ENCODE measurements around the gene SMC1A. TPM values are rescaled to one million over a fixed set of nuclear protein-coding genes. Genes with fewer than 3 reads are reported as not detected.

Gene SMC1A
- total RNA-seq, 1 experiment from 2014 or later = 111 TPM

GRCh38 chrX:53441531-53442321 lies 19.3 kb upstream of the SMC1A start:
- no peaks in the 10 kb centered on the region for H3K36me3 ChIP-seq (ENCODE audit: control insufficient read depth, insufficient read depth, low read length)
- H3K9me3 ChIP-seq (ENCODE audit: control insufficient read depth, insufficient read depth, low read depth, low read length) = no peaks in the 10 kb centered on the region
- ATAC-seq (peak; percentile 90), DNase-seq (ENCODE audit: low read depth, low spot score) (no peak)
- intact Hi-C loops (cut with micrococcal nuclease; ENCODE audit: unreplicated experiment) = no loop called here
- ChIA-PET CTCF (no interaction called here), POLR2A (no interaction called here)
- peak overlapping the region; percentile 51 to 63 for H3K4me3 ChIP-seq (ENCODE audit: low read depth in 2 of 2, low read length in 2 of 2)
- H3K27me3 ChIP-seq (ENCODE audit: control insufficient read depth, insufficient read depth, low read length) = no peaks in the 10 kb centered on the region
- TF ChIP-seq POLR2AphosphoS5 (IDR thresholded peaks at IDR 0.05; ENCODE audit: low read depth, low read length) (peak; percentile 76; the same call in 1 of the 2 replicates), TCF7L2 (IDR thresholded peaks at IDR 0.05; ENCODE audit: low read depth, low read length) (no peak), CTCF (IDR thresholded peaks at IDR 0.05) (no peak)
- in situ Hi-C loops (cut with HindIII; ENCODE audit: low pct_unique_long_range_greater_than_20kb, low sequenced_read_pairs) = no loop called here
- H3K4me1 ChIP-seq (ENCODE audit: control insufficient read depth, insufficient read depth, low read length) = peaks cover 7% of the 10 kb centered on the region
- H3K27ac ChIP-seq (ENCODE audit: low read length) = peak overlapping the region; percentile 86
- BruUV-seq (replicated peaks) = no TSS peak

DNA sequence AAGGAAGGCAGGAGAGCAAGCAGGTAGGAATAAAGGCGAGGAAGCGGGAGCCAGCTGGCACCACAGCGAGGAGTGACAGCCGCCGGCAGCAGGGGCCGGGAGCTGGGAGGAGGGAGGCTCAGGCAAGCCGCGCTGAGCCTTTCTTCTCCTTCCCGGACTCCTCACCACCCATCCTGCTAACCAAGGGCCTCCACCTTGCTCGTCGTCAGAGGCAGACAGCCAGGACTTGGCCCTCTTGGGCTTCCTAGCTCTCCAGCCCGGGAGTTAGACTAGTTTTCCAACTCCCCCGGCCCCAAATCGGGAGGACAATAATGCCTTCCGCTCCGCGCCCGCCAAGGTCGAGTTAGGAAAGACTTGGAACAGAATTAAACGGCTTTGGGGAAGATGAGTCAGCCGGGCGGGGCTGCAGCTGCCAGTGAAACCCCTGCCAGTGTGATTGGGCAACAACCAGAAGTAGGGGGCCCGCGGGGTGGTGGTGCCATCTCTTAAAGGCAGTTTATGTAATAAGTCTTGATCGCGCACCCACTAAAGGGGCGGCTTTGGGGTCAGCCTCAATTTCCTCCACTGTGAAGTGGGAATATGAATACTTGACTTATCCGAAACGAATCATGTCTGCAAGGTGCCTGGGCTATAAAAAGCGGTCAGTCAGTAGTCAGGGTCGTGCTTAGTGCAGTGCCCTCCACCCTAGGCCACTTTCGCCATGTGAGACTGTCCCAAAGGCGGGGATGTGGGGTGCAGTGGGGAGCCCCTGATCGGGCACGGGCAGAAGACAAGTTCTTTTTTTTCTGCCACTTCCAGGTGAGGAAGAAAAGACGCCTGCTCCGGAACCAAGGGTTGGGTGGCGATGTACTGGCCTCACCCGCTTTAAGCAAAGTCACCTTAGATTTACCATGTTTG lies 18.4 kb upstream of the SMC1A start:
- ChIA-PET CTCF (no interaction called here), POLR2A (interaction anchor here (1.6 kb wide), 1 partner anchor 18 kb away, joined by 4 read pairs; the partner anchor contains the start of gene RIBC1)
- Histone ChIP-seq H3K4me1 (ENCODE audit: control insufficient read depth, insufficient read depth, low read length) (peaks cover 7% of the 10 kb centered on the region), H3K9me3 (ENCODE audit: control insufficient read depth, insufficient read depth, low read depth, low read length) (no peaks in the 10 kb centered on the region), H3K4me3 (ENCODE audit: low read depth in 2 of 2, low read length in 2 of 2) (peak overlapping the region; percentile 51 to 63), H3K36me3 (ENCODE audit: control insufficient read depth, insufficient read depth, low read length) (no peaks in the 10 kb centered on the region), H3K27ac (ENCODE audit: low read length) (peak overlapping the region; percentile 86), H3K27me3 (ENCODE audit: control insufficient read depth, insufficient read depth, low read length) (no peaks in the 10 kb centered on the region)
- intact Hi-C loops (cut with micrococcal nuclease; ENCODE audit: unreplicated experiment) (no loop called here), in situ Hi-C loops (cut with HindIII; ENCODE audit: low pct_unique_long_range_greater_than_20kb, low sequenced_read_pairs) (no loop called here)
- DNase-seq (ENCODE audit: low read depth, low spot score) = no peak
- peak; percentile 15 for ATAC-seq
- BruUV-seq (replicated peaks) = no TSS peak
- no peak for TF ChIP-seq TCF7L2 (IDR thresholded peaks at IDR 0.05; ENCODE audit: low read depth, low read length)
- TF ChIP-seq REST (IDR thresholded peaks at IDR 0.05; ENCODE audit: insufficient read depth in 1 of 2, low read depth in 2 of 2, low read length in 1 of 2) = no peak
- TF ChIP-seq POLR2AphosphoS5 (IDR thresholded peaks at IDR 0.05; ENCODE audit: low read depth, low read length) = no peak
- no peak for TF ChIP-seq SIN3A (IDR thresholded peaks at IDR 0.05; ENCODE audit: borderline replicate concordance, insufficient read depth, low read depth, low read length)
- TF ChIP-seq CTCF (IDR thresholded peaks at IDR 0.05) = no peak
